Transverse colon (tissue), 4 donors: ENCODE results near the gene STK39. TPM values are rescaled to one million over a fixed set of nuclear protein-coding genes. Genes with fewer than 3 reads are reported as not detected.

Experiments
- DNase-seq: peaks from one replicate; pipeline ENCODE4 v3.0.0-alpha.2; 2019
- H3K27ac ChIP-seq, 4 donors: fragments of 200-600 bp; sonication (generic); 2 replicates each; pipeline ENCODE4 v1.5.1; 2016 to 2018; ENCODE audit warnings: inconsistent platforms in 4 of 4
- H3K27me3 ChIP-seq: fragments of 200-600 bp; sonication (generic); 2 replicates; pipeline ENCODE4 v1.5.1; 2017; ENCODE audit warnings: inconsistent platforms
- H3K36me3 ChIP-seq, 4 donors: fragments of 200-600 bp; sonication (generic); 2 replicates each; pipeline ENCODE4 v1.5.1; 2017 to 2019; ENCODE audit warnings: inconsistent platforms in 4 of 4
- H3K4me1 ChIP-seq, 4 donors: fragments of 200-600 bp; sonication (generic); 2 replicates each; pipeline ENCODE4 v1.5.1; 2017 to 2020; ENCODE audit warnings: inconsistent platforms in 4 of 4
- H3K4me3 ChIP-seq, 4 donors: fragments of 200-600 bp; sonication (generic); 1 replicate in 1 of 4; 2 replicates in 3 of 4; pipeline versions ENCODE4 v1.5.1 to v1.6.1; 2017 to 2019; ENCODE audit warnings: inconsistent platforms in 4 of 4
- H3K9me3 ChIP-seq, 2 donors: fragments of 200-600 bp; sonication (generic); 2 replicates each; pipeline ENCODE4 v1.5.1; 2017 to 2019; ENCODE audit warnings: inconsistent platforms in 2 of 2
- CTCF ChIP-seq, 5 experiments: fragments of 200-600 bp in 3 of 5; fragments of 450-650 bp in 2 of 5; sonication (generic) in 3 of 5; IDR thresholded peaks; 1 replicate in 2 of 5; 2 replicates in 3 of 5; pipeline ENCODE4 v1.5.1; 2016 to 2017; ENCODE audit warnings: antibody characterized with exemption in 5 of 5, inconsistent platforms in 3 of 5, mild to moderate bottlenecking in 2 of 5, moderate library complexity in 1 of 5
- EP300 ChIP-seq: sonication (generic); formaldehyde crosslinking; IDR thresholded peaks from one replicate; pipeline ENCODE4 v1.6.1; 2017; ENCODE audit warnings: antibody characterized with exemption, low read depth
- POLR2A ChIP-seq: fragments of 450-650 bp; IDR thresholded peaks from one replicate; pipeline ENCODE4 v1.6.1; 2016; ENCODE audit warnings: antibody characterized with exemption, mild to moderate bottlenecking, moderate library complexity
- POLR2AphosphoS5 ChIP-seq, 3 donors: sonication (generic); formaldehyde crosslinking; IDR thresholded peaks; one replicate each; pipeline ENCODE4 v1.6.1; 2016; ENCODE audit warnings: antibody characterized with exemption in 3 of 3
- WGBS, 2 donors: methylation state at CpG; one replicate each; pipeline ENCODE4 v1.1.5; 2018; ENCODE audit warnings: low coverage in 1 of 2; 5-methylcytosine and 5-hydroxymethylcytosine counted together
- in situ Hi-C, 4 donors: fragments of 200-750 bp; cut with MboI; loops; one replicate each; pipeline versions ENCODE4 v1.15.0 to v1.15.1; 2017; ENCODE audit warnings: low sequenced_read_pairs in 3 of 4, low pct_ligation_motif_present in 1 of 4, low pct_unique_long_range_greater_than_20kb in 1 of 4
- intact Hi-C: fragments of 100-400 bp; cut with DNase I; formaldehyde crosslinking; loops from one replicate; pipeline ENCODE4 v1.15.1; 2023; ENCODE audit warnings: low total_unique reads
- total RNA-seq, 4 donors: library from RNA; depleted of rRNA; stranded (reverse); fragments of >200 nt; gene quantifications; one replicate each; pipeline ENCODE4 v1.1.0, GENCODE V29; 2016

The STK39 gene
- total RNA-seq, 4 donors from 2014 or later, result 30.6 to 46.1 (median 36.7) TPM

- H3K4me1 ChIP-seq, result peaks cover 0 to 11% (median 7%) of the 10 kb centered on the region in 4 donors
- H3K27ac ChIP-seq, result no peak overlapping the region
- no peaks in the 10 kb centered on the region for H3K27me3 ChIP-seq
- no peaks in the 10 kb centered on the region for H3K36me3 ChIP-seq
- H3K9me3 ChIP-seq, result no peaks in the 10 kb centered on the region
- no peak overlapping the region for H3K4me3 ChIP-seq
- intact Hi-C loops (no loop called here), in situ Hi-C loops (no loop called here)
- DNase-seq, result no peak
- no peak for TF ChIP-seq CTCF (IDR thresholded peaks at IDR 0.05)
- no peak for TF ChIP-seq POLR2AphosphoS5 (IDR thresholded peaks at IDR 0.05)
- TF ChIP-seq EP300, result no peak
- TF ChIP-seq POLR2A, result no peak
These were observed 219.0 kb downstream of the STK39 start for GRCh38 chr2:168028362-168028761.

- in situ Hi-C loops, result no loop called here
- WGBS, 2 donors, result 83 to 84% methylated on average over 8 to 11 of the region's 11 CpGs
- H3K36me3 ChIP-seq, result no peaks in the 10 kb centered on the region
- H3K4me3 ChIP-seq, result no peak overlapping the region
- no peak for TF ChIP-seq POLR2A
- no peak for TF ChIP-seq CTCF (IDR thresholded peaks at IDR 0.05)
- TF ChIP-seq POLR2AphosphoS5 (IDR thresholded peaks at IDR 0.05), result no peak
- no peak for TF ChIP-seq EP300
- no peaks in the 10 kb centered on the region for H3K27me3 ChIP-seq
- H3K9me3 ChIP-seq, result no peaks in the 10 kb centered on the region
- intact Hi-C loops, result no loop called here
- no peak for DNase-seq
- no peak overlapping the region for H3K27ac ChIP-seq
- H3K4me1 ChIP-seq, result peaks cover 0 to 11% (median 7%) of the 10 kb centered on the region in 4 donors
These were observed 221.8 kb downstream of the STK39 start for GRCh38 chr2:168025487-168026202.

GRCh38 chr2:168024459-168024858, 222.9 kb downstream of the STK39 start:
- intact Hi-C loops (no loop called here), in situ Hi-C loops (no loop called here)
- Histone ChIP-seq H3K27ac (no peak overlapping the region), H3K9me3 (no peaks in the 10 kb centered on the region), H3K4me3 (no peak overlapping the region), H3K36me3 (no peaks in the 10 kb centered on the region), H3K27me3 (no peaks in the 10 kb centered on the region), H3K4me1 (peaks cover 0 to 11% (median 7%) of the 10 kb centered on the region in 4 donors)
- WGBS, 2 donors, result 96% methylated on average over 4 of the region's 4 CpGs; no CpG with 5 or more reads in 1 of the 2 donors
- DNase-seq, result no peak
- TF ChIP-seq CTCF (IDR thresholded peaks at IDR 0.05) (no peak), POLR2AphosphoS5 (IDR thresholded peaks at IDR 0.05) (no peak), POLR2A (no peak), EP300 (no peak)

- DNase-seq, result no peak
- in situ Hi-C loops (no loop called here), intact Hi-C loops (no loop called here)
- no peaks in the 10 kb centered on the region for H3K27me3 ChIP-seq
- H3K4me3 ChIP-seq, result no peak overlapping the region
- H3K36me3 ChIP-seq, result no peaks in the 10 kb centered on the region
- no peaks in the 10 kb centered on the region for H3K4me1 ChIP-seq
- no peak for TF ChIP-seq EP300
- TF ChIP-seq CTCF (IDR thresholded peaks at IDR 0.05), result no peak
- no peak for TF ChIP-seq POLR2AphosphoS5 (IDR thresholded peaks at IDR 0.05)
- no peak overlapping the region for H3K27ac ChIP-seq
- no peaks in the 10 kb centered on the region for H3K9me3 ChIP-seq
These were observed 225.4 kb downstream of the STK39 start for GRCh38 chr2:168021800-168022587.
